Stimulated activated CD4-positive, alpha-beta T cell treated with anti-CD3 and anti-CD28 coated beads, Interleukin-15, amount 100 ng/mL, for 48 hours (primary cell): ENCODE results near the gene SCUBE3.

Experiments used
- DNase-seq, 2 donors: peaks; one replicate each; pipeline ENCODE4 v3.0.0-alpha.2; 2020; ENCODE audit warnings: low read depth in 2 of 2

The SCUBE3 gene

GRCh38 chr6:35213824-35214756 lies at the start of gene SCUBE3:
TSS of gene SCUBE3 (plus strand) at chr6:35213956. CDS start at chr6:35214419, 463 bp downstream.
- no peak for DNase-seq

DNA sequence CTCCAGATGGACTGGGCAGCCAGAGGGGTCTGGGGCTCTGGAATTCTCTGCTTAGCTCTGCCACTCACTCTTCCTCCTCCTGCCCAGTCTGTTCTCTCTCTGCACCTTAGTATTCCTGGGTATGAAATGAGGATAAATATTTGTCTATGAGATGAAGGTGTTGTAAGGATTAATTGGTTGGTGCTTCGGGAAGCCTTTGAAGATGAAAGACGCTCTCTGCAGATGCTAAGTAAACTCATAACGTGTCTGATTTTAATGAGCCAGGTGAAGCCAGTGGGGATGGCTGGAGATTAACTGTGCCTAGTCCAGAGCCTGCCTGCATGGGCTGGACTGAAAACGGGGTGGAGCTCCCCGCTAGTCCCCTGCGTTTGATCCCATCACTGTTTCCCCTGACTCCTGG lies 49.5 kb upstream of the SCUBE3 start:
- no peak for DNase-seq

DNA sequence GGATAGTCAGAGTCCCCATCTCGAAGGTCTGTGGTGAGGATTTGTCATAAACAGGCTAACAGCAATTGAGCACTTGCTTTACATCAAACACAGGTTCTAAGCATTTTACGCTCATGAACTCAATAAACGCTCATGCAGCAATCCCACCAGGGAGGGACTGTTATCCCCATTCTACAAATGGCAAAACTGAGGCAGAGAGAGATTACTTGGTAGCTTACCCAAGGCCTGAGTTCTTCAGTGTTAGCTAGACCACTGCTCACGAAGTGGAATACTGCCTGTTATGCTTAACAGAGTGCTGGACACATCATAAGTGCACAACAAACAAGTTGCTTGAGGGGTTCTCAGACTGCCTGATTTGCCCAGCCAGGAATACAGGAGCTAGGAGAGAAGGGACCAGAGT lies 48.9 kb upstream of the SCUBE3 start:
- no peak for DNase-seq

GRCh38 chr6:35165630-35166071 lies 48.1 kb upstream of the SCUBE3 start:
- no peak for DNase-seq

GRCh38 chr6:35166116-35166515 lies 47.6 kb upstream of the SCUBE3 start:
- DNase-seq: no peak

- no peak for DNase-seq
Measured at GRCh38 chr6:35166520-35166919, 47.2 kb upstream of the SCUBE3 start.

DNA sequence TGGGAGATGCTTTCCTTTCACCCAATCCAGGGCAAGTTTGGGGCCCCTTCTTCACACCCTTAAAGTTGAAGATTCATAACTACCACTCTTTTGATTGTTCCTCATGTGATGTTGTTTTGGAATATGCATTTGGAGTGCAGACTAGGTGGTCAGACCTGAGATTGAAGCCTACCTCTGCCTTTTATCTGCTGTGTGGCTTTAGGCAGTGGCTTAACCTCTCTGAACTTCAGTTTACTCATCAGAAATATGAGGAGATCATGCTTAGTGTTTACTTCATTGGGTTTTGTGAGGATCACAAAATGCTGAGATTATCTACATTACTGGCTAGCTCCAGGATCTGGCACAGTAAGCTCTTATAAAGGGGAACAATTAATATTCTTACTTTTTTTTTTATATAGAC lies 46.3 kb upstream of the SCUBE3 start:
- no peak for DNase-seq

DNA sequence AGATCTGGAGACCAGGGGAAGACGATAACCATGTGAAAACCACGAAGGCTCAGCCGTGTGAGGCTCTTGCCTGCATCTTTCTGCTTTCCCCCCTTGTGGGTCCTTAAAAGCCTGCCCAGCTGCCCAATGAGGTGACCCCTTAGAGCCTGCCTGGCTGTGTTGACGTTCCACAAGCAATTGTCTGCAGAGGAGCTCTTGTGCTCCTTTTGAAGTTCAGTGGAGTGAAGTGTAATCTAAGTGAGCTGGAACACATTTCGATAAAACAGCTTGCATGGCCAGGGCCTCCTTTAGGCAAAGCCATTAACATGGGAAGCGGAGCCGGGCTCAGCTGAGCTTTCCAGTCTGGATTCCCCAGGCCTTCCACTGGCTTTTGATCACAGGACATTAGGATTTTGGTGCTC lies 45.3 kb upstream of the SCUBE3 start:
- no peak for DNase-seq

GRCh38 chr6:35170166-35170565 lies 43.6 kb upstream of the SCUBE3 start:
- no peak for DNase-seq

- DNase-seq: no peak
Measured at GRCh38 chr6:35170891-35171290, 42.9 kb upstream of the SCUBE3 start.

GRCh38 chr6:35173044-35173426 lies 40.7 kb upstream of the SCUBE3 start:
- DNase-seq: no peak

- DNase-seq: no peak
Measured at GRCh38 chr6:35173427-35174087, 40.2 kb upstream of the SCUBE3 start.

- DNase-seq: no peak
Measured at GRCh38 chr6:35174088-35174434, 39.7 kb upstream of the SCUBE3 start.

DNA sequence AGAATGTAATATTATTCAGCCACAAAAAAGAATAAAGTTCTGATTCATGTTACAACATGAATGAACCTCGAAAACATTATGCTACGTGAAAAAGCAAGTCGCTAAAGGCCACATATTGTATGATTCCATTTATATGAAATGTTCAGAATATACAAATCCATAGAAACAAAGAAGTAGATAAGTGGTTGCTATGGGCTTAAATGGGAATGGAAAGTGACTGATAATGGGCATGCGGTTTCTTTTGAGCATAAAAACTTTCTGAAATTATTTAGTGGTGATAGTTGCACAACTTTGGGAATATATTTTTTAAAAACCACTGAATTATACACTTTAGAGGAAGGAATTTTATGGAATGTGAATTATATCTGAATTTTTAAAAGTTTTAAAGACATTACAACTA lies 39.3 kb upstream of the SCUBE3 start:
- DNase-seq: no peak

GRCh38 chr6:35176301-35177024 lies 37.3 kb upstream of the SCUBE3 start:
- DNase-seq: no peak

GRCh38 chr6:35177157-35177556 lies 36.6 kb upstream of the SCUBE3 start:
- DNase-seq: no peak

GRCh38 chr6:35177596-35177995 lies 36.2 kb upstream of the SCUBE3 start:
- no peak for DNase-seq

DNA sequence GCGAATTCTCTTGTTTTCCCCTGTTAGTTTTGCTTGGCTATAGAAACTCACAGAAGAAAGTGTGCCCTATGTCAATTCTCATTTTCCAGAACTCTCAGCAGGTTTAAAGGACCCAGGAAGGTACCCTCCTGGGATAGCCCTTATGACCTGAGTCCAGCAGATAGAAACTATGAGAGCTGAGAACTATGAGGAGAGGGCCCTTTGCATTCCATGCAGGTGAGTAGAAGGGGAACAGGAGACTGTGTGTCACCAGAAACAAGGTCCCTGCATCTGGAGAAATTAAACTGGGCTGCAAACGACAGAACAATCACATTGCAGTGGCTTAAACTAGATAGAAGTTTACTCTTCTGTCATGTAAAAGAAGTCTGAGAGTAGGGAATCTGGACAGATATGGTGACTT lies 35.7 kb upstream of the SCUBE3 start:
- no peak for DNase-seq

GRCh38 chr6:35178932-35179832 lies 34.6 kb upstream of the SCUBE3 start:
- DNase-seq: no peak

GRCh38 chr6:35179901-35180535 lies 33.7 kb upstream of the SCUBE3 start:
- no peak for DNase-seq
